NCI-H2227 treated with DMSO at 0.1 percent for 48 hours (cell line): Measurements from ENCODE around the gene CYP19A1.
A peak's percentile ranks its signal among the peaks of the same experiment; 100 is the strongest.

Experiments used
- DNase-seq: peaks from one replicate; lab custom pipeline; 2025; lab: John Stamatoyannopoulos, UW

The CYP19A1 gene

DNA sequence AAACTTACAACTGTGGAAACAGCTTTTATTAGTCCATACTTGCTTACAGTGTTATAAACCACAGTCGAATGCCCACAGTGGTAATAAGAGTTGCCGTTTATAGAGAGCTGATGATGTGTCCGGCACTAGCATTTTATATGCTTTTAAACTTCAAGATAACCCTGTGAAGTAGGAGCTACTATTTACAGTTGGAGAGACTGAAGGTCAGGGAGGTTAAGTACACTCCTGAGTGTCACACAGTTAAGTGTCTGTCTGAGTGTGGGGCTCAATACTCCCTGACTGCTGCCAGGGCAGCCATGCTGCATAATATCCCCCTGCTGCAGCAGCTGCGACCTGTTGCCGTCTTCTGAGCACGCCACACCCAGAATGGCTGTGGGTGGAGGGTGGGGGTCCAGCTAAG, 153.8 kb downstream of the CYP19A1 start:
- DNase-seq, result no peak

GRCh38 chr15:51183076-51183475, 155.3 kb downstream of the CYP19A1 start:
- no peak for DNase-seq

DNA sequence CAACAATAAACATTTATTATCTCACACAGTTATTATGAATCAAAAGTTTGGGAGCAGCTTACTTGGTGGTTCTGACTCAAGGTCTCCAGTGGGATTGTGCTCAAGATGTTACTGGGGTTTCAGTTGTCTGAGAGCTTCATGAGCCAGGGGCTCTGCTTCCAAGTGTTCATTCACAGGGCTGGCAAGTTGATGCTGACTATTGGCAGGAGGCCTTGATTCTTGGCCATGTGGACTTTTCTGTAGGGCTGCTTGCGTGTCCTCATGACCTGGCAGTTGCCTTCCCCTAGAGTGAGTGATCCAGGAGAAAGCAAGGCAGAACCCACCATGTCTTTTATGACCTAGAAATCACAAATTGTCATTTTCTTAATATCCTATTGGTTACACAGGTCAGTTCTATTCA, 156.5 kb downstream of the CYP19A1 start:
- no peak for DNase-seq

DNA sequence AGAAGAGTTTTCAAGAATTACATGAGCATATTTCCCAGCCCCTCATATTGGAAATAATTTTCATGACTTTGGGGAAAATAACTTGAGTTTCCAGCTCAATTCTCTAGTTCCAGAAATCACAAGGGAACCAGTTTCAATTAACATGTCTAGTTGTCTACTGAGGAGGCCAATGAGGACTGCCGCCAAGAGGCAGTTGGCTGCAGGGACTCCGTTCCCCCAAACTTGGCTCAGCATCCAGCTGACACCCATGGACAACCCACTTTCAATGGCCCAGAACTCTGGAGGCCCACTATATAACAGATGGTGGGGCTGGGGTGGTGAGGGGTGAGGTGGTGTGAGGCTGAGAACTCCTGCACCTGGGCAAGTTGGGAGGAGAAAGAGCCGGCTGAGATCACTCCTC, 157.2 kb downstream of the CYP19A1 start:
- no peak for DNase-seq

GRCh38 chr15:51180534-51180933, 157.9 kb downstream of the CYP19A1 start:
- no peak for DNase-seq

GRCh38 chr15:51180011-51180410, 158.4 kb downstream of the CYP19A1 start:
- no peak for DNase-seq

DNA sequence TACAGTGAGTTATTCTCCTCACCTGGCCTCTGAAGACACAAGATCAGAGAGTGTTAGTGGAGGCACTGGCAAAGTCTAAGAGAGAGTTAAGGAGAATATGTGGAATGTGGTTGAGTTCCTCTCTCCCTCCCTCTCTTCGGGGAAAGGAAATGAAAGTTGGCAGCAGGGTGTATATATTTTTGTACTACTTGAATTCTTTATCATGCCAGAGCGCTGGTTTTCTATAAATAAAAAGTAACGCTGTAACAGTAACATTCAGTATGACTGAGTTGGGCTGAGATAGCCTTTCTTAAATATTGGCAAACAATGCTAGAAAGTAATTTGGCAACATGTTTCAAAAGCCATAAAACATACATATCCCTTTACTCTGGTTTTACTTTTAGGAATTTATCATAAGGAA, 166.2 kb downstream of the CYP19A1 start:
- DNase-seq, result no peak

- DNase-seq, result no peak
Observed at GRCh38 chr15:51171634-51171932, 166.8 kb downstream of the CYP19A1 start.

- no peak for DNase-seq
Observed at GRCh38 chr15:51170882-51171633, 167.3 kb downstream of the CYP19A1 start.

DNA sequence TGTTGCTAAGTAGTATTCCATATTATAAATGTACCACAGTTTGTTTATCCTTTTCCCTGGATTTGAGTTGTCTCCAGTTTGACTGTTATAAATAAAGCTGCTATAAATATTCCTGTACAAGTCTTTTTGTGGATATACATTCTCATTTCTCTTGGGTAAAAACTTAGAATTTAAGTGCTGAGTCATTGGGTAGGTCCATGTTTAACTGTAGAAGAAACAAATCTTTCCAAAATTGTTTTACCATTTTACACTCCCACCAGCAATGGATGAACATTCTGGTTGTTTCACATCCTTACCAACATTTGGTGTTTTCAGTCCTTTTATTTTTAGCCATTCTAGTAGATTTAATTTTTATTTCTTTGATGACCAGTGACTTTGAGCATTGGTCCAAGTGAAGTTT, 169.7 kb downstream of the CYP19A1 start:
- DNase-seq, result no peak

- no peak for DNase-seq
Observed at GRCh38 chr15:51163843-51164242, 174.6 kb downstream of the CYP19A1 start.

GRCh38 chr15:51162865-51163762, 175.3 kb downstream of the CYP19A1 start:
- DNase-seq, result peak; percentile 52

GRCh38 chr15:51161491-51162220, 176.7 kb downstream of the CYP19A1 start:
- DNase-seq, result no peak

GRCh38 chr15:51160484-51160883, 177.9 kb downstream of the CYP19A1 start:
- DNase-seq, result no peak
